Keratinocyte (primary cell): ENCODE measurements around the gene TMEM150A. TPM values are rescaled to one million over a fixed set of nuclear protein-coding genes. Genes with fewer than 3 reads are reported as not detected.

Experiments
- DNase-seq: peaks from one replicate; pipeline ENCODE4 v3.0.0-alpha.2; 2011; ENCODE audit warnings: low read depth, missing footprints, low spot score
- FAIRE-seq: peaks from 2 replicates; lab custom pipeline; 2011; peaks lifted over from hg19 to GRCh38; lab: Jason Lieb, UNC
- H2AFZ ChIP-seq: 2 replicates; pipeline ENCODE4 v1.6.0; 2012; ENCODE audit warnings: low read length, control low read depth, inconsistent platforms; ENCODE audit not compliant: control insufficient read depth
- H3K27ac ChIP-seq: 2 replicates; pipeline ENCODE4 v1.5.1; 2011; ENCODE audit warnings: low read length; ENCODE audit not compliant: control insufficient read depth, insufficient read depth
- H3K27me3 ChIP-seq: 3 replicates; pipeline ENCODE4 v1.6.0; 2011; ENCODE audit warnings: low read length; ENCODE audit not compliant: control insufficient read depth, insufficient read depth; ENCODE audit errors: extremely low read depth
- H3K36me3 ChIP-seq, 2 experiments: 2 replicates in 1 of 2; 3 replicates in 1 of 2; pipeline ENCODE4 v1.5.1; 2011; ENCODE audit warnings: low read length in 2 of 2, mild to moderate bottlenecking in 1 of 2; ENCODE audit not compliant: control insufficient read depth in 2 of 2, insufficient read depth in 2 of 2; ENCODE audit errors: extremely low read depth in 1 of 2
- H3K4me1 ChIP-seq: 3 replicates; pipeline ENCODE4 v1.5.1; 2011; ENCODE audit warnings: low read length; ENCODE audit not compliant: control insufficient read depth, insufficient read depth; ENCODE audit errors: extremely low read depth
- H3K4me2 ChIP-seq: 3 replicates; pipeline ENCODE4 v1.6.0; 2011; ENCODE audit warnings: low read depth, low read length; ENCODE audit not compliant: control insufficient read depth, insufficient read depth; ENCODE audit errors: extremely low read depth
- H3K4me3 ChIP-seq, 3 experiments: fragments of 200-600 bp in 1 of 3; sonication (generic) in 1 of 3; 2 replicates in 2 of 3; 3 replicates in 1 of 3; pipeline ENCODE4 v1.5.1; 2011 to 2016; ENCODE audit warnings: low read length in 3 of 3, mild to moderate bottlenecking in 3 of 3, control low read depth in 2 of 3, inconsistent platforms in 1 of 3, low read depth in 1 of 3, mixed read lengths in 1 of 3, mixed run types in 1 of 3, moderate library complexity in 1 of 3; ENCODE audit not compliant: control insufficient read depth in 2 of 3, insufficient read depth in 2 of 3; ENCODE audit errors: extremely low read depth in 1 of 3
- H3K79me2 ChIP-seq: 2 replicates; pipeline ENCODE4 v1.6.0; 2012; ENCODE audit warnings: low read length; ENCODE audit not compliant: control insufficient read depth, insufficient read depth
- H3K9ac ChIP-seq: 3 replicates; pipeline ENCODE4 v1.6.0; 2011; ENCODE audit warnings: low read length; ENCODE audit not compliant: control insufficient read depth, insufficient read depth; ENCODE audit errors: extremely low read depth
- H3K9me1 ChIP-seq: 3 replicates; pipeline ENCODE4 v1.6.0; 2011; ENCODE audit warnings: low read length; ENCODE audit not compliant: control insufficient read depth, insufficient read depth; ENCODE audit errors: extremely low read depth
- H3K9me3 ChIP-seq: 2 replicates; pipeline ENCODE4 v1.5.1; 2012; ENCODE audit warnings: low read depth, low read length; ENCODE audit not compliant: control insufficient read depth
- H4K20me1 ChIP-seq: 3 replicates; pipeline ENCODE4 v1.6.0; 2011; ENCODE audit warnings: low read length; ENCODE audit not compliant: control insufficient read depth, insufficient read depth; ENCODE audit errors: extremely low read depth
- CTCF ChIP-seq, 3 experiments: IDR thresholded peaks in 1 of 3; conservative IDR thresholded peaks in 1 of 3; optimal IDR thresholded peaks in 1 of 3; 2 replicates in 2 of 3; 3 replicates in 1 of 3; pipeline versions ENCODE3 to v1.5.1; 2011; ENCODE audit warnings: low read length in 3 of 3, mild to moderate bottlenecking in 3 of 3, moderate library complexity in 2 of 3, control low read depth in 1 of 3, inconsistent platforms in 1 of 3; ENCODE audit not compliant: insufficient read depth in 2 of 3; ENCODE audit errors: extremely low read depth in 1 of 3
- EZH2 ChIP-seq: IDR thresholded peaks from one replicate; pipeline ENCODE4 v1.6.1; 2012; ENCODE audit warnings: inconsistent platforms, mild to moderate bottlenecking, low read length, moderate library complexity
- dilution Hi-C: fragments of 300-500 bp; cut with MboI; formaldehyde crosslinking; loops from one replicate; pipeline ENCODE4 v1.7.0; 2020; ENCODE audit warnings: low sequenced_read_pairs; ENCODE audit not compliant: extremely low pct_ligation_motif_present
- polyA plus RNA-seq, 5 experiments: library from polyadenylated mRNA; depleted of rRNA in 3 of 5; stranded (reverse) in 3 of 5; stranded (forward) in 1 of 5; unstranded in 1 of 5; fragments of >200 nt; gene quantifications; 1 replicate in 1 of 5; 2 replicates in 3 of 5; 3 replicates in 1 of 5; pipeline versions ENCODE4 v1.2.1 to v1.2.3, GENCODE V29; 2011 to 2012; ENCODE audit warnings: missing spikeins in 2 of 5, low read depth in 1 of 5, low replicate concordance in 1 of 5

TMEM150A gene
- polyA plus RNA-seq, 1 donor (not counting 4 experiments of a cell fraction or from before 2014, with no cell fraction given), result 7.7 TPM

- H2AFZ ChIP-seq, result no peak overlapping the region
- DNase-seq (no peak), FAIRE-seq (no peak)
- no peaks in the 10 kb centered on the region for H4K20me1 ChIP-seq
- no peak overlapping the region for H3K27ac ChIP-seq
- no peaks in the 10 kb centered on the region for H3K79me2 ChIP-seq
- H3K4me1 ChIP-seq, result no peaks in the 10 kb centered on the region
- H3K9me3 ChIP-seq, result no peaks in the 10 kb centered on the region
- dilution Hi-C loops, result no loop called here
- TF ChIP-seq EZH2 (no peak), CTCF (optimal IDR thresholded peaks at IDR 0.05 in 1 of 3, IDR thresholded peaks at IDR 0.05 in 1 of 3, conservative IDR thresholded peaks at IDR 0.05 in 1 of 3; ENCODE audit: extremely low read depth in 1 of 3, insufficient read depth in 2 of 3, low read length in 3 of 3) (no peak)
- no peak overlapping the region for H3K4me2 ChIP-seq
- H3K9ac ChIP-seq, result no peak overlapping the region
- H3K9me1 ChIP-seq, result no peaks in the 10 kb centered on the region
- H3K27me3 ChIP-seq, result no peaks in the 10 kb centered on the region
- H3K4me3 ChIP-seq, result no peak overlapping the region
- H3K36me3 ChIP-seq, result peaks cover 24 to 32% of the 10 kb centered on the region in 2 experiments
Observed at GRCh38 chr2:85651097-85651496, 48.6 kb upstream of the TMEM150A start.

GRCh38 chr2:85650456-85650855 is 48.0 kb upstream of the TMEM150A start:
- no peaks in the 10 kb centered on the region for H3K79me2 ChIP-seq
- no peak overlapping the region for H2AFZ ChIP-seq
- no peaks in the 10 kb centered on the region for H3K9me3 ChIP-seq
- dilution Hi-C loops, result no loop called here
- H3K4me3 ChIP-seq, result no peak overlapping the region
- no peak overlapping the region for H3K27ac ChIP-seq
- no peaks in the 10 kb centered on the region for H3K4me1 ChIP-seq
- no peak overlapping the region for H3K9ac ChIP-seq
- no peaks in the 10 kb centered on the region for H3K9me1 ChIP-seq
- no peaks in the 10 kb centered on the region for H3K27me3 ChIP-seq
- FAIRE-seq (no peak), DNase-seq (no peak)
- no peaks in the 10 kb centered on the region for H4K20me1 ChIP-seq
- no peak overlapping the region for H3K4me2 ChIP-seq
- TF ChIP-seq CTCF (optimal IDR thresholded peaks at IDR 0.05 in 1 of 3, IDR thresholded peaks at IDR 0.05 in 1 of 3, conservative IDR thresholded peaks at IDR 0.05 in 1 of 3; ENCODE audit: extremely low read depth in 1 of 3, insufficient read depth in 2 of 3, low read length in 3 of 3) (no peak), EZH2 (no peak)
- peaks cover 19 to 29% of the 10 kb centered on the region in 2 experiments for H3K36me3 ChIP-seq
